Measurements from ENCODE around the gene D2HGDH. TPM values are rescaled to one million over a fixed set of nuclear protein-coding genes. Genes with fewer than 3 reads are reported as not detected.
"Not testable (repeated sequence)": the region's sequence is repeated elsewhere in the genome, so short reads cannot be mapped to it uniquely, and the experiment has no call there.

D2HGDH gene
- total and polyA plus RNA-seq, 2 donors = 6.4 to 51.0 TPM

- Histone ChIP-seq H3K36me3 (ENCODE audit: control insufficient read depth in 2 of 2, insufficient read depth in 2 of 2, low read length in 1 of 2) (peaks cover 30 to 38% of the 10 kb centered on the region in 2 donors), H3K27ac (ENCODE audit: low read depth in 1 of 2, low read length in 1 of 2) (no peak overlapping the region), H3K4me3 (ENCODE audit: low read length in 2 of 2) (no peak overlapping the region), H3K4me1 (ENCODE audit: control insufficient read depth in 2 of 2, insufficient read depth in 2 of 2, low read length in 2 of 2) (peaks cover 3 to 13% of the 10 kb centered on the region in 2 donors), H3K9me3 (ENCODE audit: control insufficient read depth in 2 of 2, insufficient read depth in 1 of 2, low read length in 1 of 2) (no peaks in the 10 kb centered on the region), H3K27me3 (ENCODE audit: control insufficient read depth in 2 of 2, insufficient read depth in 1 of 2, low read length in 1 of 2) (no peaks in the 10 kb centered on the region)
- no peak for DNase-seq (ENCODE audit: low read depth in 6 of 9, low spot score in 9 of 9)
- WGBS = 98% methylated on average over 28 of the region's 28 CpGs
Measured at GRCh38 chr2:241742320-241742939, 8.0 kb downstream of the D2HGDH start.

- H3K27ac ChIP-seq (ENCODE audit: low read depth in 1 of 2, low read length in 1 of 2); H3K4me3 ChIP-seq (ENCODE audit: low read length in 2 of 2); H3K27me3 ChIP-seq (ENCODE audit: control insufficient read depth in 2 of 2, insufficient read depth in 1 of 2, low read length in 1 of 2); H3K9me3 ChIP-seq (ENCODE audit: control insufficient read depth in 2 of 2, insufficient read depth in 1 of 2, low read length in 1 of 2); DNase-seq (ENCODE audit: low read depth in 6 of 9, low spot score in 9 of 9): not testable (repeated sequence)
- Histone ChIP-seq H3K36me3 (ENCODE audit: control insufficient read depth in 2 of 2, insufficient read depth in 2 of 2, low read length in 1 of 2) (peaks cover 30 to 39% of the 10 kb centered on the region in 2 donors), H3K4me1 (ENCODE audit: control insufficient read depth in 2 of 2, insufficient read depth in 2 of 2, low read length in 2 of 2) (peaks cover 3 to 13% of the 10 kb centered on the region in 2 donors)
- WGBS = 98% methylated on average over 15 of the region's 15 CpGs
Measured at GRCh38 chr2:241743008-241743407, 8.6 kb downstream of the D2HGDH start.

- WGBS = 97% methylated on average over 16 of the region's 16 CpGs
- DNase-seq (ENCODE audit: low read depth in 6 of 9, low spot score in 9 of 9) = no peak
- peaks cover 32 to 42% of the 10 kb centered on the region in 2 donors for H3K36me3 ChIP-seq (ENCODE audit: control insufficient read depth in 2 of 2, insufficient read depth in 2 of 2, low read length in 1 of 2)
Measured at GRCh38 chr2:241743620-241744019, 9.2 kb downstream of the D2HGDH start.

GRCh38 chr2:241744028-241744754 is 9.8 kb downstream of the D2HGDH start:
- DNase-seq (ENCODE audit: low read depth in 6 of 9, low spot score in 9 of 9) = no peak
- WGBS = 98% methylated on average over 24 of the region's 24 CpGs
- peaks cover 3 to 11% of the 10 kb centered on the region in 2 donors for H3K4me1 ChIP-seq (ENCODE audit: control insufficient read depth in 2 of 2, insufficient read depth in 2 of 2, low read length in 2 of 2)
- H3K27me3 ChIP-seq (ENCODE audit: control insufficient read depth in 2 of 2, insufficient read depth in 1 of 2, low read length in 1 of 2) = no peaks in the 10 kb centered on the region
- H3K36me3 ChIP-seq (ENCODE audit: control insufficient read depth in 2 of 2, insufficient read depth in 2 of 2, low read length in 1 of 2) = peaks cover 33 to 48% of the 10 kb centered on the region in 2 donors
- no peak overlapping the region for H3K4me3 ChIP-seq (ENCODE audit: low read length in 2 of 2)
- H3K27ac ChIP-seq (ENCODE audit: low read depth in 1 of 2, low read length in 1 of 2) = no peak overlapping the region
- H3K9me3 ChIP-seq (ENCODE audit: control insufficient read depth in 2 of 2, insufficient read depth in 1 of 2, low read length in 1 of 2) = no peaks in the 10 kb centered on the region

More at GRCh38 chr2:241743620-241744019, 9.2 kb downstream of the D2HGDH start:
- H3K4me1 ChIP-seq (ENCODE audit: control insufficient read depth in 2 of 2, insufficient read depth in 2 of 2, low read length in 2 of 2) = peaks cover 3 to 13% of the 10 kb centered on the region in 2 donors
- no peaks in the 10 kb centered on the region for H3K27me3 ChIP-seq (ENCODE audit: control insufficient read depth in 2 of 2, insufficient read depth in 1 of 2, low read length in 1 of 2)
- H3K27ac ChIP-seq (ENCODE audit: low read depth in 1 of 2, low read length in 1 of 2) = no peak overlapping the region
- no peak overlapping the region for H3K4me3 ChIP-seq (ENCODE audit: low read length in 2 of 2)
- no peaks in the 10 kb centered on the region for H3K9me3 ChIP-seq (ENCODE audit: control insufficient read depth in 2 of 2, insufficient read depth in 1 of 2, low read length in 1 of 2)

GRCh38 chr2:241745276-241745675 is 10.8 kb downstream of the D2HGDH start:
- H3K4me1 ChIP-seq (ENCODE audit: control insufficient read depth in 2 of 2, insufficient read depth in 2 of 2, low read length in 2 of 2) = peaks cover under 1 to 6% of the 10 kb centered on the region in 2 donors
- WGBS = 99% methylated on average over 13 of the region's 13 CpGs
- H3K4me3 ChIP-seq (ENCODE audit: low read length in 2 of 2) = no peak overlapping the region
- no peaks in the 10 kb centered on the region for H3K9me3 ChIP-seq (ENCODE audit: control insufficient read depth in 2 of 2, insufficient read depth in 1 of 2, low read length in 1 of 2)
- H3K27ac ChIP-seq (ENCODE audit: low read depth in 1 of 2, low read length in 1 of 2) = no peak overlapping the region
- no peak for DNase-seq (ENCODE audit: low read depth in 6 of 9, low spot score in 9 of 9)
- H3K36me3 ChIP-seq (ENCODE audit: control insufficient read depth in 2 of 2, insufficient read depth in 2 of 2, low read length in 1 of 2) = peaks cover 36 to 50% of the 10 kb centered on the region in 2 donors
- H3K27me3 ChIP-seq (ENCODE audit: control insufficient read depth in 2 of 2, insufficient read depth in 1 of 2, low read length in 1 of 2) = no peaks in the 10 kb centered on the region

GRCh38 chr2:241746084-241746483 is 11.7 kb downstream of the D2HGDH start:
- H3K27ac ChIP-seq (ENCODE audit: low read depth in 1 of 2, low read length in 1 of 2) = no peak overlapping the region
- DNase-seq (ENCODE audit: low read depth in 6 of 9, low spot score in 9 of 9) = no peak
- H3K27me3 ChIP-seq (ENCODE audit: control insufficient read depth in 2 of 2, insufficient read depth in 1 of 2, low read length in 1 of 2) = no peaks in the 10 kb centered on the region
- H3K9me3 ChIP-seq (ENCODE audit: control insufficient read depth in 2 of 2, insufficient read depth in 1 of 2, low read length in 1 of 2) = no peaks in the 10 kb centered on the region
- H3K4me1 ChIP-seq (ENCODE audit: control insufficient read depth in 2 of 2, insufficient read depth in 2 of 2, low read length in 2 of 2) = no peaks in the 10 kb centered on the region
- 97% methylated on average over 4 of the region's 4 CpGs for WGBS
- peaks cover 37 to 50% of the 10 kb centered on the region in 2 donors for H3K36me3 ChIP-seq (ENCODE audit: control insufficient read depth in 2 of 2, insufficient read depth in 2 of 2, low read length in 1 of 2)
- no peak overlapping the region for H3K4me3 ChIP-seq (ENCODE audit: low read length in 2 of 2)

- Histone ChIP-seq H3K4me3 (ENCODE audit: low read length in 2 of 2) (no peak overlapping the region), H3K4me1 (ENCODE audit: control insufficient read depth in 2 of 2, insufficient read depth in 2 of 2, low read length in 2 of 2) (no peaks in the 10 kb centered on the region), H3K27me3 (ENCODE audit: control insufficient read depth in 2 of 2, insufficient read depth in 1 of 2, low read length in 1 of 2) (no peaks in the 10 kb centered on the region), H3K27ac (ENCODE audit: low read depth in 1 of 2, low read length in 1 of 2) (no peak overlapping the region), H3K36me3 (ENCODE audit: control insufficient read depth in 2 of 2, insufficient read depth in 2 of 2, low read length in 1 of 2) (peaks cover 39 to 52% of the 10 kb centered on the region in 2 donors), H3K9me3 (ENCODE audit: control insufficient read depth in 2 of 2, insufficient read depth in 1 of 2, low read length in 1 of 2) (no peaks in the 10 kb centered on the region)
- no peak for DNase-seq (ENCODE audit: low read depth in 6 of 9, low spot score in 9 of 9)
- 97% methylated on average over 32 of the region's 32 CpGs for WGBS
Measured at GRCh38 chr2:241748468-241749256, 14.2 kb downstream of the D2HGDH start.

GRCh38 chr2:241750076-241750840 is 15.8 kb downstream of the D2HGDH start:
- no peaks in the 10 kb centered on the region for H3K4me1 ChIP-seq (ENCODE audit: control insufficient read depth in 2 of 2, insufficient read depth in 2 of 2, low read length in 2 of 2)
- DNase-seq (ENCODE audit: low read depth in 6 of 9, low spot score in 9 of 9) = no peak
- no peaks in the 10 kb centered on the region for H3K9me3 ChIP-seq (ENCODE audit: control insufficient read depth in 2 of 2, insufficient read depth in 1 of 2, low read length in 1 of 2)
- no peak overlapping the region for H3K4me3 ChIP-seq (ENCODE audit: low read length in 2 of 2)
- no peak overlapping the region for H3K27ac ChIP-seq (ENCODE audit: low read depth in 1 of 2, low read length in 1 of 2)
- no peaks in the 10 kb centered on the region for H3K27me3 ChIP-seq (ENCODE audit: control insufficient read depth in 2 of 2, insufficient read depth in 1 of 2, low read length in 1 of 2)
- peaks cover 35 to 45% of the 10 kb centered on the region in 2 donors for H3K36me3 ChIP-seq (ENCODE audit: control insufficient read depth in 2 of 2, insufficient read depth in 2 of 2, low read length in 1 of 2)
- 92% methylated on average over 22 of the region's 22 CpGs for WGBS
